HepG2 (cell line): Measurements from ENCODE around the gene TIMM23. TPM values are rescaled to one million over a fixed set of nuclear protein-coding genes. Genes with fewer than 3 reads are reported as not detected.
A peak's percentile ranks its signal among the peaks of the same experiment; 100 is the strongest.

Source experiments
- CEBPG ChIP-seq: IDR thresholded peaks from 2 replicates; pipeline ENCODE4 v1.6.1; 2016
- FOXP1 ChIP-seq, 2 experiments: fragments of 450-650 bp in 1 of 2; IDR thresholded peaks; 2 replicates each; pipeline ENCODE4 v1.6.1; 2017 to 2018; ENCODE audit warnings: antibody characterized with exemption in 1 of 2
- MEIS1 ChIP-seq: sonication (generic); formaldehyde crosslinking; IDR thresholded peaks from 2 replicates; pipeline ENCODE4 v1.9.0; 2021; ENCODE audit warnings: mild to moderate bottlenecking, missing genetic modification reagents, moderate library complexity, borderline replicate concordance
- PAF1 ChIP-seq: IDR thresholded peaks from 2 replicates; pipeline ENCODE4 v1.6.1; 2016; ENCODE audit warnings: missing genetic modification reagents, missing compliant biosample characterization
- SNAPC5 ChIP-seq: sonication (generic); formaldehyde crosslinking; IDR thresholded peaks from 2 replicates; pipeline ENCODE4 v1.8.1; 2023; ENCODE audit warnings: mild to moderate bottlenecking, missing genetic modification reagents, borderline replicate concordance
- ZBTB8A ChIP-seq: sonication (generic); formaldehyde crosslinking; IDR thresholded peaks from 2 replicates; pipeline ENCODE4 v1.4.0; 2020; ENCODE audit warnings: mild to moderate bottlenecking, low read depth, missing genetic modification reagents, borderline replicate concordance
- ZFP36L2 ChIP-seq: sonication (generic); formaldehyde crosslinking; IDR thresholded peaks from 2 replicates; pipeline ENCODE4 v1.4.0; 2020; ENCODE audit warnings: missing genetic modification reagents
- ZNF558 ChIP-seq: sonication (generic); formaldehyde crosslinking; IDR thresholded peaks from 2 replicates; pipeline ENCODE4 v1.9.0; 2022; ENCODE audit warnings: mild to moderate bottlenecking, missing genetic modification reagents, borderline replicate concordance
- ZNF792 ChIP-seq: IDR thresholded peaks from 2 replicates; pipeline ENCODE4 v1.6.1; 2016
- polyA plus RNA-seq, 8 experiments: library from polyadenylated mRNA; depleted of rRNA in 3 of 8; stranded (reverse) in 7 of 8; unstranded in 1 of 8; fragments of >200 nt; fragmentation: Illumina TruSeq in 4 of 8; extraction: Trizol in 4 of 8; gene quantifications; 2 replicates each; pipeline versions ENCODE4 v1.2.1 to v1.2.3, GENCODE V29; 2011 to 2016; ENCODE audit warnings: low read depth in 4 of 8, missing spikeins in 1 of 8, mixed read lengths in 1 of 8; ENCODE audit not compliant: insufficient read depth in 1 of 8
- total RNA-seq, 5 experiments: library from RNA; depleted of rRNA; stranded (reverse); fragments of >200 nt; fragmentation: Illumina TruSeq; extraction: Trizol; gene quantifications; 2 replicates each; pipeline ENCODE4 v1.2.3, GENCODE V29; 2016; ENCODE audit warnings: low read depth in 1 of 5
- TF ChIP-seq, protein P1 (sequence below): sonication (generic); formaldehyde crosslinking; IDR thresholded peaks from 2 replicates; pipeline ENCODE4 v1.4.0; 2020; ENCODE audit warnings: mild to moderate bottlenecking, missing genetic modification reagents, borderline replicate concordance
- TF ChIP-seq, protein P2 (sequence below): sonication (generic); formaldehyde crosslinking; IDR thresholded peaks from 2 replicates; pipeline ENCODE4 v1.5.0; 2020; ENCODE audit warnings: mild to moderate bottlenecking, missing genetic modification reagents
- TF ChIP-seq, protein P3 (sequence below): sonication (generic); formaldehyde crosslinking; IDR thresholded peaks from 2 replicates; pipeline ENCODE4 v1.4.0; 2020; ENCODE audit warnings: missing genetic modification reagents
- TF ChIP-seq, protein P4 (sequence below): sonication (generic); formaldehyde crosslinking; IDR thresholded peaks from 2 replicates; pipeline ENCODE4 v1.4.0; 2020; ENCODE audit warnings: missing genetic modification reagents
- TF ChIP-seq, protein P5 (sequence below): sonication (generic); formaldehyde crosslinking; conservative IDR thresholded peaks from 2 replicates; pipeline ENCODE4 v1.5.0; 2020; ENCODE audit warnings: missing genetic modification reagents

TIMM23 gene
- total and polyA plus RNA-seq, 2 of the 13 experiments (the other 11 are each of a cell fraction or from before 2014, with no cell fraction given): 80.2 to 98.6 TPM

- TF ChIP-seq, protein P1, sequence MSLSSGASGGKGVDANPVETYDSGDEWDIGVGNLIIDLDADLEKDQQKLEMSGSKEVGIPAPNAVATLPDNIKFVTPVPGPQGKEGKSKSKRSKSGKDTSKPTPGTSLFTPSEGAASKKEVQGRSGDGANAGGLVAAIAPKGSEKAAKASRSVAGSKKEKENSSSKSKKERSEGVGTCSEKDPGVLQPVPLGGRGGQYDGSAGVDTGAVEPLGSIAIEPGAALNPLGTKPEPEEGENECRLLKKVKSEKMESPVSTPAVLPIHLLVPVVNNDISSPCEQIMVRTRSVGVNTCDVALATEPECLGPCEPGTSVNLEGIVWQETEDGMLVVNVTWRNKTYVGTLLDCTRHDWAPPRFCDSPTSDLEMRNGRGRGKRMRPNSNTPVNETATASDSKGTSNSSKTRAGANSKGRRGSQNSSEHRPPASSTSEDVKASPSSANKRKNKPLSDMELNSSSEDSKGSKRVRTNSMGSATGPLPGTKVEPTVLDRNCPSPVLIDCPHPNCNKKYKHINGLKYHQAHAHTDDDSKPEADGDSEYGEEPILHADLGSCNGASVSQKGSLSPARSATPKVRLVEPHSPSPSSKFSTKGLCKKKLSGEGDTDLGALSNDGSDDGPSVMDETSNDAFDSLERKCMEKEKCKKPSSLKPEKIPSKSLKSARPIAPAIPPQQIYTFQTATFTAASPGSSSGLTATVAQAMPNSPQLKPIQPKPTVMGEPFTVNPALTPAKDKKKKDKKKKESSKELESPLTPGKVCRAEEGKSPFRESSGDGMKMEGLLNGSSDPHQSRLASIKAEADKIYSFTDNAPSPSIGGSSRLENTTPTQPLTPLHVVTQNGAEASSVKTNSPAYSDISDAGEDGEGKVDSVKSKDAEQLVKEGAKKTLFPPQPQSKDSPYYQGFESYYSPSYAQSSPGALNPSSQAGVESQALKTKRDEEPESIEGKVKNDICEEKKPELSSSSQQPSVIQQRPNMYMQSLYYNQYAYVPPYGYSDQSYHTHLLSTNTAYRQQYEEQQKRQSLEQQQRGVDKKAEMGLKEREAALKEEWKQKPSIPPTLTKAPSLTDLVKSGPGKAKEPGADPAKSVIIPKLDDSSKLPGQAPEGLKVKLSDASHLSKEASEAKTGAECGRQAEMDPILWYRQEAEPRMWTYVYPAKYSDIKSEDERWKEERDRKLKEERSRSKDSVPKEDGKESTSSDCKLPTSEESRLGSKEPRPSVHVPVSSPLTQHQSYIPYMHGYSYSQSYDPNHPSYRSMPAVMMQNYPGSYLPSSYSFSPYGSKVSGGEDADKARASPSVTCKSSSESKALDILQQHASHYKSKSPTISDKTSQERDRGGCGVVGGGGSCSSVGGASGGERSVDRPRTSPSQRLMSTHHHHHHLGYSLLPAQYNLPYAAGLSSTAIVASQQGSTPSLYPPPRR (CRISPR knock-in tag): peak; percentile 99
- TF ChIP-seq ZNF558 (CRISPR knock-in tag): 0 out of 2 replicates have a peak, but pooled peaks have one; percentile 60
- TF ChIP-seq, protein P2, sequence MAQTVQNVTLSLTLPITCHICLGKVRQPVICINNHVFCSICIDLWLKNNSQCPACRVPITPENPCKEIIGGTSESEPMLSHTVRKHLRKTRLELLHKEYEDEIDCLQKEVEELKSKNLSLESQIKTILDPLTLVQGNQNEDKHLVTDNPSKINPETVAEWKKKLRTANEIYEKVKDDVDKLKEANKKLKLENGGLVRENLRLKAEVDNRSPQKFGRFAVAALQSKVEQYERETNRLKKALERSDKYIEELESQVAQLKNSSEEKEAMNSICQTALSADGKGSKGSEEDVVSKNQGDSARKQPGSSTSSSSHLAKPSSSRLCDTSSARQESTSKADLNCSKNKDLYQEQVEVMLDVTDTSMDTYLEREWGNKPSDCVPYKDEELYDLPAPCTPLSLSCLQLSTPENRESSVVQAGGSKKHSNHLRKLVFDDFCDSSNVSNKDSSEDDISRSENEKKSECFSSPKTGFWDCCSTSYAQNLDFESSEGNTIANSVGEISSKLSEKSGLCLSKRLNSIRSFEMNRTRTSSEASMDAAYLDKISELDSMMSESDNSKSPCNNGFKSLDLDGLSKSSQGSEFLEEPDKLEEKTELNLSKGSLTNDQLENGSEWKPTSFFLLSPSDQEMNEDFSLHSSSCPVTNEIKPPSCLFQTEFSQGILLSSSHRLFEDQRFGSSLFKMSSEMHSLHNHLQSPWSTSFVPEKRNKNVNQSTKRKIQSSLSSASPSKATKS (CRISPR knock-in tag): no peak
- no peak for TF ChIP-seq MEIS1 (CRISPR knock-in tag)
- TF ChIP-seq ZFP36L2 (CRISPR knock-in tag): no peak
- TF ChIP-seq SNAPC5 (CRISPR knock-in tag): peak; percentile 80; the same call in 1 of the 2 replicates
- TF ChIP-seq, protein P3, sequence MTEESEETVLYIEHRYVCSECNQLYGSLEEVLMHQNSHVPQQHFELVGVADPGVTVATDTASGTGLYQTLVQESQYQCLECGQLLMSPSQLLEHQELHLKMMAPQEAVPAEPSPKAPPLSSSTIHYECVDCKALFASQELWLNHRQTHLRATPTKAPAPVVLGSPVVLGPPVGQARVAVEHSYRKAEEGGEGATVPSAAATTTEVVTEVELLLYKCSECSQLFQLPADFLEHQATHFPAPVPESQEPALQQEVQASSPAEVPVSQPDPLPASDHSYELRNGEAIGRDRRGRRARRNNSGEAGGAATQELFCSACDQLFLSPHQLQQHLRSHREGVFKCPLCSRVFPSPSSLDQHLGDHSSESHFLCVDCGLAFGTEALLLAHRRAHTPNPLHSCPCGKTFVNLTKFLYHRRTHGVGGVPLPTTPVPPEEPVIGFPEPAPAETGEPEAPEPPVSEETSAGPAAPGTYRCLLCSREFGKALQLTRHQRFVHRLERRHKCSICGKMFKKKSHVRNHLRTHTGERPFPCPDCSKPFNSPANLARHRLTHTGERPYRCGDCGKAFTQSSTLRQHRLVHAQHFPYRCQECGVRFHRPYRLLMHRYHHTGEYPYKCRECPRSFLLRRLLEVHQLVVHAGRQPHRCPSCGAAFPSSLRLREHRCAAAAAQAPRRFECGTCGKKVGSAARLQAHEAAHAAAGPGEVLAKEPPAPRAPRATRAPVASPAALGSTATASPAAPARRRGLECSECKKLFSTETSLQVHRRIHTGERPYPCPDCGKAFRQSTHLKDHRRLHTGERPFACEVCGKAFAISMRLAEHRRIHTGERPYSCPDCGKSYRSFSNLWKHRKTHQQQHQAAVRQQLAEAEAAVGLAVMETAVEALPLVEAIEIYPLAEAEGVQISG: no peak
- TF ChIP-seq ZNF792 (CRISPR knock-in tag): peak; percentile 60
- TF ChIP-seq, protein P4, sequence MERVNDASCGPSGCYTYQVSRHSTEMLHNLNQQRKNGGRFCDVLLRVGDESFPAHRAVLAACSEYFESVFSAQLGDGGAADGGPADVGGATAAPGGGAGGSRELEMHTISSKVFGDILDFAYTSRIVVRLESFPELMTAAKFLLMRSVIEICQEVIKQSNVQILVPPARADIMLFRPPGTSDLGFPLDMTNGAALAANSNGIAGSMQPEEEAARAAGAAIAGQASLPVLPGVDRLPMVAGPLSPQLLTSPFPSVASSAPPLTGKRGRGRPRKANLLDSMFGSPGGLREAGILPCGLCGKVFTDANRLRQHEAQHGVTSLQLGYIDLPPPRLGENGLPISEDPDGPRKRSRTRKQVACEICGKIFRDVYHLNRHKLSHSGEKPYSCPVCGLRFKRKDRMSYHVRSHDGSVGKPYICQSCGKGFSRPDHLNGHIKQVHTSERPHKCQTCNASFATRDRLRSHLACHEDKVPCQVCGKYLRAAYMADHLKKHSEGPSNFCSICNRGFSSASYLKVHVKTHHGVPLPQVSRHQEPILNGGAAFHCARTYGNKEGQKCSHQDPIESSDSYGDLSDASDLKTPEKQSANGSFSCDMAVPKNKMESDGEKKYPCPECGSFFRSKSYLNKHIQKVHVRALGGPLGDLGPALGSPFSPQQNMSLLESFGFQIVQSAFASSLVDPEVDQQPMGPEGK (CRISPR knock-in tag): 0 out of 2 replicates have a peak, but pooled peaks have one; percentile 16
- TF ChIP-seq, protein P5, sequence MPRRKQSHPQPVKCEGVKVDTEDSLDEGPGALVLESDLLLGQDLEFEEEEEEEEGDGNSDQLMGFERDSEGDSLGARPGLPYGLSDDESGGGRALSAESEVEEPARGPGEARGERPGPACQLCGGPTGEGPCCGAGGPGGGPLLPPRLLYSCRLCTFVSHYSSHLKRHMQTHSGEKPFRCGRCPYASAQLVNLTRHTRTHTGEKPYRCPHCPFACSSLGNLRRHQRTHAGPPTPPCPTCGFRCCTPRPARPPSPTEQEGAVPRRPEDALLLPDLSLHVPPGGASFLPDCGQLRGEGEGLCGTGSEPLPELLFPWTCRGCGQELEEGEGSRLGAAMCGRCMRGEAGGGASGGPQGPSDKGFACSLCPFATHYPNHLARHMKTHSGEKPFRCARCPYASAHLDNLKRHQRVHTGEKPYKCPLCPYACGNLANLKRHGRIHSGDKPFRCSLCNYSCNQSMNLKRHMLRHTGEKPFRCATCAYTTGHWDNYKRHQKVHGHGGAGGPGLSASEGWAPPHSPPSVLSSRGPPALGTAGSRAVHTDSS (CRISPR knock-in tag): no peak
- peak; percentile 83 for TF ChIP-seq CEBPG (CRISPR knock-in tag)
- no peak for TF ChIP-seq ZBTB8A (CRISPR knock-in tag)
- peak; percentile 68 for TF ChIP-seq FOXP1 (IDR thresholded peaks at IDR 0.05)
- peak; percentile 96 for TF ChIP-seq FOXP1 (CRISPR knock-in tag; IDR thresholded peaks at IDR 0.05)
- no peak for TF ChIP-seq PAF1 (CRISPR knock-in tag)
These were observed 25.9 kb downstream of the TIMM23 start (continued) for GRCh38 chr10:45997994-45998763.
